Measurements from ENCODE around the gene FERMT3.

GRCh38 chr11:64185693-64186491 is 20.6 kb upstream of the FERMT3 start, which contains the start of gene STIP1:
- TF ChIP-seq CTCF (IDR thresholded peaks at IDR 0.05 in 4 of 5, conservative IDR thresholded peaks at IDR 0.05 in 1 of 5) (peak in 1 of 5 experiments; percentile 10), POLR2A (IDR thresholded peaks at IDR 0.05) (peak in 1 of 2 donors; percentile 19)

Data from gastrocnemius medialis (tissue), 4 donors.